ENCODE results near the gene GLRX. TPM values are rescaled to one million over a fixed set of nuclear protein-coding genes. Genes with fewer than 3 reads are reported as not detected.
A peak's percentile ranks its signal among the peaks of the same experiment; 100 is the strongest.
"Not testable (repeated sequence)": the region's sequence is repeated elsewhere in the genome, so short reads cannot be mapped to it uniquely, and the experiment has no call there.

Gene GLRX
- total RNA-seq, 1 donor from 2014 or later, result 111 TPM

GRCh38 chr5:95857185-95857945 is 34.8 kb upstream of the GLRX start:
- intact Hi-C loops (cut with DNase I), result loop anchor here (5.0 kb wide), 3 partner anchors 40 to 530 kb away; no protein-coding TSS in a partner anchor
- peak; percentile 84 for ATAC-seq
- peak; percentile 91 for DNase-seq (ENCODE audit: missing footprints)

- intact Hi-C loops (cut with DNase I), result loop anchor here (5.0 kb wide), 3 partner anchors 41 to 531 kb away; no protein-coding TSS in a partner anchor
- ATAC-seq (peak; percentile 55), DNase-seq (ENCODE audit: missing footprints) (no peak)
Observed at GRCh38 chr5:95856501-95856981, 34.0 kb upstream of the GLRX start.

- DNase-seq (ENCODE audit: missing footprints), result no peak
- intact Hi-C loops (cut with DNase I), result no loop called here
- no peak for ATAC-seq
Observed at GRCh38 chr5:95853490-95853889, 31.0 kb upstream of the GLRX start.

GRCh38 chr5:95852567-95852966 is 30.0 kb upstream of the GLRX start:
- intact Hi-C loops (cut with DNase I), result no loop called here
- no peak for DNase-seq (ENCODE audit: missing footprints)

GRCh38 chr5:95851141-95851540 is 28.6 kb upstream of the GLRX start:
- DNase-seq (ENCODE audit: missing footprints); ATAC-seq; intact Hi-C loops (cut with DNase I): not testable (repeated sequence)

More at GRCh38 chr5:95852567-95852966, 30.0 kb upstream of the GLRX start:
- no peak for ATAC-seq

GRCh38 chr5:95850391-95850894 is 27.9 kb upstream of the GLRX start:
- intact Hi-C loops (cut with DNase I), result no loop called here
- ATAC-seq, result no peak
- DNase-seq (ENCODE audit: missing footprints), result no peak

GRCh38 chr5:95848701-95849100 is 26.2 kb upstream of the GLRX start:
- ATAC-seq (no peak), DNase-seq (ENCODE audit: missing footprints) (no peak)
- intact Hi-C loops (cut with DNase I), result loop anchor here (10.0 kb wide), 1 partner anchor 294 kb away; the partner anchor contains the start of genes ARSK and SKIC3

GRCh38 chr5:95847261-95847592 is 24.7 kb upstream of the GLRX start:
- ATAC-seq (no peak), DNase-seq (ENCODE audit: missing footprints) (no peak)
- intact Hi-C loops (cut with DNase I), result loop anchor here (1.0 to 10.0 kb wide), 3 partner anchors 66 to 292 kb away; partner anchors contain the start of genes ARSK and SKIC3

GRCh38 chr5:95846554-95847260 is 24.2 kb upstream of the GLRX start:
- DNase-seq (ENCODE audit: missing footprints) (no peak), ATAC-seq (peak; percentile 72)
- intact Hi-C loops (cut with DNase I), result loop anchor here (1.0 to 10.0 kb wide), 3 partner anchors 65 to 292 kb away; partner anchors contain the start of genes ARSK and SKIC3

GRCh38 chr5:95845391-95845790 is 22.9 kb upstream of the GLRX start:
- ATAC-seq (no peak), DNase-seq (ENCODE audit: missing footprints) (no peak)
- intact Hi-C loops (cut with DNase I), result loop anchor here (10.0 kb wide), 1 partner anchor 291 kb away; the partner anchor contains the start of genes ARSK and SKIC3

GRCh38 chr5:95843733-95844223 is 21.3 kb upstream of the GLRX start:
- intact Hi-C loops (cut with DNase I), result loop anchor here (10.0 kb wide), 1 partner anchor 289 kb away; the partner anchor contains the start of genes ARSK and SKIC3
- ATAC-seq (peak; percentile 34), DNase-seq (ENCODE audit: missing footprints) (no peak)

- intact Hi-C loops (cut with DNase I), result loop anchor here (10.0 kb wide), 1 partner anchor 288 kb away; the partner anchor contains the start of genes ARSK and SKIC3
- DNase-seq (ENCODE audit: missing footprints) (peak; percentile 85), ATAC-seq (peak; percentile 64)
Observed at GRCh38 chr5:95842854-95843544, 20.5 kb upstream of the GLRX start.

GRCh38 chr5:95841914-95842812 is 19.6 kb upstream of the GLRX start:
- intact Hi-C loops (cut with DNase I), result loop anchor here (10.0 kb wide), 1 partner anchor 287 kb away; the partner anchor contains the start of genes ARSK and SKIC3
- no peak for DNase-seq (ENCODE audit: missing footprints)

GRCh38 chr5:95840956-95841705 is 18.6 kb upstream of the GLRX start:
- DNase-seq (ENCODE audit: missing footprints), result no peak
- intact Hi-C loops (cut with DNase I), result loop anchor here (10.0 kb wide), 1 partner anchor 286 kb away; the partner anchor contains the start of genes ARSK and SKIC3
- no peak for ATAC-seq

More at GRCh38 chr5:95841914-95842812, 19.6 kb upstream of the GLRX start:
- ATAC-seq, result peak; percentile 89

- no peak for ATAC-seq
- intact Hi-C loops (cut with DNase I), result loop anchor here (10.0 kb wide), 1 partner anchor 285 kb away; the partner anchor contains the start of genes ARSK and SKIC3
- no peak for DNase-seq (ENCODE audit: missing footprints)
Observed at GRCh38 chr5:95839658-95840057, 17.1 kb upstream of the GLRX start.

- ATAC-seq (no peak), DNase-seq (ENCODE audit: missing footprints) (no peak)
- intact Hi-C loops (cut with DNase I), result no loop called here
Observed at GRCh38 chr5:95838556-95838955, 16.0 kb upstream of the GLRX start.
